H9 (cell line): ENCODE data around the gene HNMT. TPM values are rescaled to one million over a fixed set of nuclear protein-coding genes. Genes with fewer than 3 reads are reported as not detected.

ENCODE experiments used
- DNase-seq: peaks from one replicate; pipeline ENCODE4 v3.0.0-alpha.2; 2017
- H2AFZ ChIP-seq: one replicate; pipeline ENCODE4 v1.6.1; 2013; ENCODE audit warnings: mild to moderate bottlenecking, low read length, control low read depth, moderate library complexity
- H2AK5ac ChIP-seq: 2 replicates; pipeline ENCODE4 v1.6.1; 2013; ENCODE audit warnings: low read length, control low read depth, mixed read lengths; ENCODE audit not compliant: insufficient read length
- H2BK120ac ChIP-seq: one replicate; pipeline ENCODE4 v1.6.1; 2013; ENCODE audit warnings: low read depth, mild to moderate bottlenecking, low read length, control low read depth, inconsistent platforms; ENCODE audit not compliant: poor library complexity, severe bottlenecking
- H2BK12ac ChIP-seq: 2 replicates; pipeline ENCODE4 v1.6.1; 2013; ENCODE audit warnings: low read length, control low read depth, mixed read lengths, low read depth; ENCODE audit not compliant: insufficient read length
- H2BK15ac ChIP-seq: 2 replicates; pipeline ENCODE4 v1.6.1; 2013; ENCODE audit warnings: low read depth, low read length, control low read depth
- H2BK20ac ChIP-seq: one replicate; pipeline ENCODE4 v1.6.1; 2013; ENCODE audit warnings: low read depth, mild to moderate bottlenecking, low read length, control low read depth, inconsistent platforms; ENCODE audit not compliant: poor library complexity, severe bottlenecking
- H2BK5ac ChIP-seq: 2 replicates; pipeline ENCODE4 v1.6.1; 2013; ENCODE audit warnings: low read length, control low read depth, mixed read lengths; ENCODE audit not compliant: insufficient read length
- H3K14ac ChIP-seq: 2 replicates; pipeline ENCODE4 v1.6.1; 2013; ENCODE audit warnings: low read length, control low read depth; ENCODE audit not compliant: insufficient read depth
- H3K18ac ChIP-seq: 2 replicates; pipeline ENCODE4 v1.6.1; 2013; ENCODE audit warnings: low read depth, mild to moderate bottlenecking, mixed read lengths, low read length, control low read depth; ENCODE audit not compliant: insufficient read length
- H3K23ac ChIP-seq: 2 replicates; pipeline ENCODE4 v1.6.1; 2013; ENCODE audit warnings: low read length, control low read depth, mixed read lengths, low read depth; ENCODE audit not compliant: insufficient read length
- H3K23me2 ChIP-seq: 2 replicates; pipeline ENCODE4 v1.6.1; 2013; ENCODE audit warnings: low read depth, mild to moderate bottlenecking, mixed read lengths, low read length, control low read depth; ENCODE audit not compliant: insufficient read length, poor library complexity, severe bottlenecking
- H3K27ac ChIP-seq: 2 replicates; pipeline ENCODE4 v1.5.1; 2013; ENCODE audit warnings: low read length, control low read depth, mixed read lengths, low read depth; ENCODE audit not compliant: insufficient read length
- H3K27me3 ChIP-seq: 2 replicates; pipeline ENCODE4 v1.6.1; 2013; ENCODE audit warnings: low read length, control low read depth, inconsistent platforms; ENCODE audit not compliant: insufficient read depth
- H3K4ac ChIP-seq: 2 replicates; pipeline ENCODE4 v1.6.1; 2013; ENCODE audit warnings: low read depth, mild to moderate bottlenecking, control low read depth, inconsistent platforms, low read length, moderate library complexity
- H3K4me1 ChIP-seq: 2 replicates; pipeline ENCODE4 v1.6.1; 2013; ENCODE audit warnings: low read length, control low read depth, inconsistent platforms; ENCODE audit not compliant: insufficient read depth
- H3K4me2 ChIP-seq: 2 replicates; pipeline ENCODE4 v1.6.1; 2013; ENCODE audit warnings: low read length, control low read depth, mixed read lengths; ENCODE audit not compliant: insufficient read length, insufficient read depth
- H3K56ac ChIP-seq: 2 replicates; pipeline ENCODE4 v1.6.1; 2013; ENCODE audit warnings: low read depth, mild to moderate bottlenecking, mixed read lengths, low read length, control low read depth; ENCODE audit not compliant: insufficient read length
- H3K79me1 ChIP-seq: 2 replicates; pipeline ENCODE4 v1.6.1; 2013; ENCODE audit warnings: low read depth, mild to moderate bottlenecking, moderate library complexity, low read length, control low read depth, inconsistent platforms; ENCODE audit not compliant: insufficient read depth, poor library complexity, severe bottlenecking
- H3K79me2 ChIP-seq: 2 replicates; pipeline ENCODE4 v1.6.1; 2013; ENCODE audit warnings: low read length, control low read depth, inconsistent platforms; ENCODE audit not compliant: insufficient read depth
- H3K9ac ChIP-seq: 2 replicates; pipeline ENCODE4 v1.6.1; 2013; ENCODE audit warnings: low read length, control low read depth, mixed read lengths; ENCODE audit not compliant: insufficient read length; ENCODE audit errors: extremely low read depth
- H3K9me3 ChIP-seq: one replicate; pipeline ENCODE4 v1.6.1; 2013; ENCODE audit warnings: low read depth, low read length, inconsistent platforms; ENCODE audit not compliant: control insufficient read depth
- H3T11ph ChIP-seq: one replicate; pipeline ENCODE4 v1.6.1; 2013; ENCODE audit warnings: mild to moderate bottlenecking, low read length, control low read depth, inconsistent platforms
- H4K20me1 ChIP-seq: one replicate; pipeline ENCODE4 v1.6.1; 2013; ENCODE audit not compliant: control insufficient read depth, insufficient read length, insufficient read depth
- H4K5ac ChIP-seq: 2 replicates; pipeline ENCODE4 v1.6.1; 2013; ENCODE audit warnings: low read depth, mild to moderate bottlenecking, mixed read lengths, low read length, control low read depth; ENCODE audit not compliant: insufficient read length
- H4K8ac ChIP-seq: replicated peaks from 2 replicates; pipeline ENCODE4 v1.6.1; 2013; ENCODE audit warnings: low read length, control low read depth, mixed read lengths, low read depth; ENCODE audit not compliant: insufficient read length
- H4K91ac ChIP-seq: 2 replicates; pipeline ENCODE4 v1.6.1; 2013; ENCODE audit warnings: low read depth, mild to moderate bottlenecking, moderate library complexity, mixed read lengths, low read length, control low read depth; ENCODE audit not compliant: insufficient read length
- H3K27ac Mint-ChIP-seq, 3 experiments: 2 replicates in 2 of 3; 3 replicates in 1 of 3; pipeline ENCODE4 v1.8.0; 2020 to 2021; ENCODE audit warnings: mixed read lengths in 3 of 3, mild to moderate bottlenecking in 1 of 3, moderate library complexity in 1 of 3
- H3K27me3 Mint-ChIP-seq: 2 replicates; pipeline ENCODE4 v1.8.0; 2021; ENCODE audit warnings: low read depth, mild to moderate bottlenecking, moderate library complexity, mixed read lengths
- H3K36me3 Mint-ChIP-seq, 3 experiments: 2 replicates in 2 of 3; 3 replicates in 1 of 3; pipeline ENCODE4 v1.8.0; 2020 to 2021; ENCODE audit warnings: low read depth in 3 of 3, mixed read lengths in 3 of 3; ENCODE audit not compliant: insufficient read depth in 1 of 3
- H3K4me1 Mint-ChIP-seq, 2 experiments: 2 replicates each; pipeline ENCODE4 v1.8.0; 2020; ENCODE audit warnings: mixed read lengths in 2 of 2
- H3K4me3 Mint-ChIP-seq, 2 experiments: 2 replicates in 1 of 2; 3 replicates in 1 of 2; pipeline ENCODE4 v1.8.0; 2020 to 2021; ENCODE audit warnings: mild to moderate bottlenecking in 2 of 2, mixed read lengths in 2 of 2, moderate library complexity in 1 of 2
- H3K9me3 Mint-ChIP-seq, 2 experiments: 2 replicates in 1 of 2; 3 replicates in 1 of 2; pipeline ENCODE4 v1.8.0; 2020; ENCODE audit warnings: mild to moderate bottlenecking in 2 of 2, mixed read lengths in 2 of 2, moderate library complexity in 1 of 2
- total RNA-seq: library from RNA; stranded (reverse); gene quantifications from 2 replicates; pipeline ENCODE4 v1.2.1, GENCODE V29; 2021
- TF ChIP-seq, protein P1 (sequence below): fragments of 200-600 bp; sonication (generic); conservative IDR thresholded peaks from 3 replicates; pipeline ENCODE4 v1.8.0; 2021; ENCODE audit warnings: antibody characterized with exemption, mild to moderate bottlenecking

The HNMT gene
- total RNA-seq, 1 experiment from 2014 or later, result 1.3 TPM

DNA sequence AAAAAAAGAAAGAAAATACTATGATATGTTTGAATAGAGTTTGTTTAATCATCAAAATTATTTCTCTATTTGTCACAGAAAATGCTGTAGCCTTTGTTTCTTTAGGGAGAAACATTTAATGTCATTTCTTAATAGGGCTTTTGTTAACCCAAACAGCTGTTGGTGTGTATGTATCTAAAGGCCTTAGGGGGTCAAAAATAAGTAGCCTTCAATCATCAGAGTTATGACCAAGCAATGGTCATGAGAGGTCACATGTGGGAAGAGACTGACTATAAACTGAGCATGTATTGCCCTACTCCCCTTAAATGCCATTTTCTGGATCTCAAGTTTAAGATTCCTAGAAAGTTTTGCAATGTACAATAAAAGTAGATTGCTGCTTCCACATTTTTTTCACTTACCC, 22.7 kb downstream of the HNMT start:
- Mint-ChIP-seq H3K4me1 (no peaks in the 10 kb centered on the region), H3K27ac (no peak overlapping the region), H3K36me3 (no peaks in the 10 kb centered on the region), H3K27me3 (no peaks in the 10 kb centered on the region), H3K9me3 (peaks cover 3% of the 10 kb centered on the region in 2 experiments; a peak in 3 of 5 replicates), H3K4me3 (no peak overlapping the region)
- Histone ChIP-seq H2AFZ (no peak overlapping the region), H3K4ac (no peak overlapping the region), H2BK15ac (no peak overlapping the region), H3T11ph (no peak overlapping the region), H3K79me2 (no peaks in the 10 kb centered on the region), H3K56ac (no peak overlapping the region), H3K79me1 (no peaks in the 10 kb centered on the region), H4K8ac (no peak overlapping the region), H3K23ac (no peak overlapping the region), H3K14ac (no peak overlapping the region), H4K20me1 (no peaks in the 10 kb centered on the region), H2AK5ac (no peak overlapping the region), H3K23me2 (no peaks in the 10 kb centered on the region), H3K9me3 (no peaks in the 10 kb centered on the region), H2BK5ac (no peak overlapping the region), H2BK12ac (no peak overlapping the region), H3K9ac (no peak overlapping the region), H4K5ac (no peak overlapping the region), H3K27me3 (no peaks in the 10 kb centered on the region), H4K91ac (no peak overlapping the region), H2BK20ac (no peak overlapping the region), H3K4me2 (no peak overlapping the region), H3K18ac (no peak overlapping the region), H2BK120ac (no peak overlapping the region), H3K27ac (no peak overlapping the region), H3K4me1 (no peaks in the 10 kb centered on the region)
- TF ChIP-seq, protein P1, sequence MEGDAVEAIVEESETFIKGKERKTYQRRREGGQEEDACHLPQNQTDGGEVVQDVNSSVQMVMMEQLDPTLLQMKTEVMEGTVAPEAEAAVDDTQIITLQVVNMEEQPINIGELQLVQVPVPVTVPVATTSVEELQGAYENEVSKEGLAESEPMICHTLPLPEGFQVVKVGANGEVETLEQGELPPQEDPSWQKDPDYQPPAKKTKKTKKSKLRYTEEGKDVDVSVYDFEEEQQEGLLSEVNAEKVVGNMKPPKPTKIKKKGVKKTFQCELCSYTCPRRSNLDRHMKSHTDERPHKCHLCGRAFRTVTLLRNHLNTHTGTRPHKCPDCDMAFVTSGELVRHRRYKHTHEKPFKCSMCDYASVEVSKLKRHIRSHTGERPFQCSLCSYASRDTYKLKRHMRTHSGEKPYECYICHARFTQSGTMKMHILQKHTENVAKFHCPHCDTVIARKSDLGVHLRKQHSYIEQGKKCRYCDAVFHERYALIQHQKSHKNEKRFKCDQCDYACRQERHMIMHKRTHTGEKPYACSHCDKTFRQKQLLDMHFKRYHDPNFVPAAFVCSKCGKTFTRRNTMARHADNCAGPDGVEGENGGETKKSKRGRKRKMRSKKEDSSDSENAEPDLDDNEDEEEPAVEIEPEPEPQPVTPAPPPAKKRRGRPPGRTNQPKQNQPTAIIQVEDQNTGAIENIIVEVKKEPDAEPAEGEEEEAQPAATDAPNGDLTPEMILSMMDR, result no peak
- no peak for DNase-seq
